ENCODE results near the gene LPIN3.
"Not testable (repeated sequence)": the region's sequence is repeated elsewhere in the genome, so short reads cannot be mapped to it uniquely, and the experiment has no call there.

DNA sequence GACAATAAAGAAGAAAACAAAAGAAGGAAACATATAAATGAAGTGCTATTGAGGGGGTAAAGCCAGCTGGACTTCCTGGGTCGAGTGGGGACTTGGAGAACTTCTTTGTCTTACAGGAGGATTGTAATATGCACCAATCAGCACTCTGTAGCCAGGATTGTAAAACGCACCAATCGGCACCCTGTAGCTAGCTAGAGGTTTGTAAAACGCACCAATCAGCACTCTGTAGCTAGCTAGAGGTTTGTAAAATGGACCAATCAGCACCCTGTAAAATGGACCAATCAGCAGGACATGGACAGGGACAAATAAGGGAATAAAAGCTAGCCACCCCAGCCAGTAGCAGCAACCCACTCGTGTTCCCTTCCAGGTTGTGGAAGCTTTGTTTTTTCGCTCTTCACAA lies 28.6 kb upstream of the LPIN3 start:
- not testable (repeated sequence) for TF ChIP-seq CTCF (IDR thresholded peaks at IDR 0.05; ENCODE audit: borderline replicate concordance, extremely low read depth, low read length, poor library complexity, severe bottlenecking); EZH2 (IDR thresholded peaks at IDR 0.05; ENCODE audit: borderline replicate concordance, low read depth, low read length, severe bottlenecking)

Measured in DND-41 (cell line).